ENCODE measurements around the gene TSR1. TPM values are rescaled to one million over a fixed set of nuclear protein-coding genes. Genes with fewer than 3 reads are reported as not detected.

Gene TSR1
- total and polyA plus RNA-seq, 9 of the 15 experiments (the other 6 are each of a cell fraction or from before 2014, with no cell fraction given), result 16.4 to 87.5 (median 55.2) TPM

DNA sequence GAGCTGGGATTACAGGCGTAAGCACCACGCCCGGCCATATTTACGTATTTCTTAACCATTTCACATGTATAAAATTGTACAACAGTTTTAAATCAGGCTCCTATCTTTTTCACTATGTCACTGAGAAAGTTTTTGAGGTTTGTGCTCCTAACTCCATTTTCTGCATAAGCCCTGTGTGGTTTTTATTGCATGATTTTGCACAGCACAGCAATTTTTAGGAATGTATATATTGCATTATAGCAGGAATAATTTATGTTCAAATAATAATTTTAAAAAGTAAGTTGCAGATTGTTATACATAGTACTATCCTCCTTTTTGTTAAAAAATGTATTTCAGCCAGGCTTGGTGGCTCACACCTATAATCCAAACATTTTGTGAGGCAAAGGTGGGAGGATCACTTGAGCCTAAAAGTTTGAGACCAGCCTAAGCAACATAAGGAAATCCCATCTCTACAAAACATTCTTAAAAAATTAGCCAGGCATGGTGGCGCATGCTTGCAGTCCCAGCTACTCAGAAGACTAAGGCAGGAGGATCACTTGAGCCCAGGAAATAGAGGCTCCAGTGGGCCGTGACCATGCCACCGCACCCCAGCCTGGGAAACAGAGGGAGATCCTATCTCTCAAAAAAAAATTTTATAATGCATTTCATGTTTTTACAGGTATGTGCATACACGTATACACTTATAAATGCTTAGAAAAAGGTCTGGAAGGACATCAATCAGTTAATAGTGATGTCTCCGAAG lies 58.7 kb downstream of the TSR1 start:
- WGBS (ENCODE audit: insufficient coverage, low coverage, missing lambda C conversion rate), result 100% methylated on average over 8 of the region's 9 CpGs

DNA sequence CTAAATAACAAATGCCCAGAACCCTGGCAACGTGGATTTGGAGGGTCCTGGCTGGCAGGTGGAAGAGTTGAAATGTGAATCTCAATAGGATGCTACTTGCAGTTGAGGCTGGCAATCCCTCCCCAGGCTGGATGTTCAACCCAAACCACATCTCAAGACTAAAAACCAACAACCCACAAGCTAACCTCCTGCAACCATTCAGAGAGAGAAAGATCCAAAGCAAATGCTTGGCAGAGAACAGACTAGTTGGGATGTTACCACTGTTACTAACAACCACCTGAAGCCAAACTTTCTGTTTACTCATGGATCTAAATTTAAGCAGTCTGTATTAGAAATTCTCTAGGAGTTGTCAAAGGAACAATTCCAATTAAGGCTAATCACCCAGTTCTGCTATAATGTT lies 60.5 kb downstream of the TSR1 start:
- ATAC-seq, result no peak
- H3K36me3 ChIP-seq (ENCODE audit: control insufficient read depth, insufficient read depth, low read length), result peaks cover 17% of the 10 kb centered on the region; the same call in 2 of the 3 replicates
- H4K20me1 ChIP-seq (replicated peaks; ENCODE audit: control insufficient read depth, insufficient read depth, low read length), result no peaks in the 10 kb centered on the region; the same call in 1 of the 2 replicates
- no peak overlapping the region for H3K9ac ChIP-seq (ENCODE audit: insufficient read depth in 1 of 2, low read depth in 2 of 2, low read length in 2 of 2)
- no peaks in the 10 kb centered on the region for H3K9me3 ChIP-seq (replicated peaks; ENCODE audit: control insufficient read depth, insufficient read depth, low read depth, low read length)
- no peaks in the 10 kb centered on the region for H3K9me1 ChIP-seq (ENCODE audit: control insufficient read depth, insufficient read depth, low read length)
- H3K4me1 ChIP-seq (replicated peaks in 1 of 2; ENCODE audit: control insufficient read depth in 2 of 2, insufficient read depth in 2 of 2, low read length in 2 of 2), result no peaks in the 10 kb centered on the region
- in situ Hi-C loops (cut with MboI), result no loop called here
- no peaks in the 10 kb centered on the region for H3K27me3 ChIP-seq (ENCODE audit: control insufficient read depth in 2 of 2, insufficient read depth in 2 of 2, low read length in 2 of 2)
- H3K79me2 ChIP-seq (ENCODE audit: control insufficient read depth, insufficient read depth, low read length), result no peaks in the 10 kb centered on the region
- H2AFZ ChIP-seq (ENCODE audit: low read depth, low read length), result no peak overlapping the region
- no peak overlapping the region for H3K27ac ChIP-seq (ENCODE audit: extremely low read depth, low read depth, low read length)
- no peak for DNase-seq (ENCODE audit: extremely low read depth in 1 of 4, low spot score in 3 of 4)
- H3K4me3 ChIP-seq, result no peak overlapping the region
- WGBS (ENCODE audit: insufficient coverage, low coverage, missing lambda C conversion rate), result 73% methylated on average over 1 of the region's 1 CpG
- intact Hi-C loops (cut with micrococcal nuclease), result no loop called here
- BruUV-seq (replicated peaks), result no TSS peak
- POLR2A ChIA-PET, result interaction anchor here (1.5 kb wide), 1 partner anchor 12 kb away, joined by 4 read pairs; no protein-coding TSS in a partner anchor
- H3K4me2 ChIP-seq (ENCODE audit: insufficient read depth, low read length), result no peak overlapping the region
- FAIRE-seq, result no peak
- CTCF ChIA-PET (ENCODE audit: low intra/inter-chr PET ratio), result no interaction called here
- no peak for TF ChIP-seq MED1 (CRISPR knock-in tag; IDR thresholded peaks at IDR 0.05; ENCODE audit: borderline replicate concordance)
- TF ChIP-seq ZNF224 (CRISPR knock-in tag; IDR thresholded peaks at IDR 0.05), result no peak
- TF ChIP-seq HDAC1 (IDR thresholded peaks at IDR 0.05), result no peak
- no peak for TF ChIP-seq MCM7 (IDR thresholded peaks at IDR 0.05)
- no peak for TF ChIP-seq ZNF140 (CRISPR knock-in tag; IDR thresholded peaks at IDR 0.05)
- TF ChIP-seq, protein P1, sequence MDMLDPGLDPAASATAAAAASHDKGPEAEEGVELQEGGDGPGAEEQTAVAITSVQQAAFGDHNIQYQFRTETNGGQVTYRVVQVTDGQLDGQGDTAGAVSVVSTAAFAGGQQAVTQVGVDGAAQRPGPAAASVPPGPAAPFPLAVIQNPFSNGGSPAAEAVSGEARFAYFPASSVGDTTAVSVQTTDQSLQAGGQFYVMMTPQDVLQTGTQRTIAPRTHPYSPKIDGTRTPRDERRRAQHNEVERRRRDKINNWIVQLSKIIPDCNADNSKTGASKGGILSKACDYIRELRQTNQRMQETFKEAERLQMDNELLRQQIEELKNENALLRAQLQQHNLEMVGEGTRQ (CRISPR knock-in tag; IDR thresholded peaks at IDR 0.05), result no peak
- TF ChIP-seq SIN3A (IDR thresholded peaks at IDR 0.05; ENCODE audit: borderline replicate concordance in 2 of 2, control insufficient read depth in 1 of 2, low read depth in 2 of 2, low read length in 2 of 2), result no peak
- TF ChIP-seq L3MBTL2 (IDR thresholded peaks at IDR 0.05), result no peak

More for the DNA sequence above, 58.7 kb downstream of the TSR1 start:
- POLR2A ChIA-PET, result interaction anchor here (1.1 to 1.5 kb wide), 2 partner anchors 9 to 14 kb away, joined by 3 to 4 read pairs; no protein-coding TSS in a partner anchor
- ATAC-seq (no peak), DNase-seq (ENCODE audit: extremely low read depth in 1 of 4, low spot score in 3 of 4) (no peak), FAIRE-seq (no peak)
- BruUV-seq (replicated peaks), result no TSS peak
- CTCF ChIA-PET (ENCODE audit: low intra/inter-chr PET ratio), result no interaction called here
- H2AFZ ChIP-seq (ENCODE audit: low read depth, low read length), result no peak overlapping the region
- no peak overlapping the region for H3K4me3 ChIP-seq
- H3K4me2 ChIP-seq (ENCODE audit: insufficient read depth, low read length), result no peak overlapping the region
- H3K9ac ChIP-seq (ENCODE audit: insufficient read depth in 1 of 2, low read depth in 2 of 2, low read length in 2 of 2), result no peak overlapping the region
- no peaks in the 10 kb centered on the region; the same call in 1 of the 2 replicates for H4K20me1 ChIP-seq (replicated peaks; ENCODE audit: control insufficient read depth, insufficient read depth, low read length)
- H3K36me3 ChIP-seq (ENCODE audit: control insufficient read depth, insufficient read depth, low read length), result peaks cover 31% of the 10 kb centered on the region; the same call in 2 of the 3 replicates
- H3K9me3 ChIP-seq (replicated peaks; ENCODE audit: control insufficient read depth, insufficient read depth, low read depth, low read length), result no peaks in the 10 kb centered on the region
- no peaks in the 10 kb centered on the region for H3K79me2 ChIP-seq (ENCODE audit: control insufficient read depth, insufficient read depth, low read length)
- intact Hi-C loops (cut with micrococcal nuclease) (no loop called here), in situ Hi-C loops (cut with MboI) (no loop called here)
- no peaks in the 10 kb centered on the region for H3K27me3 ChIP-seq (ENCODE audit: control insufficient read depth in 2 of 2, insufficient read depth in 2 of 2, low read length in 2 of 2)
- no peaks in the 10 kb centered on the region for H3K4me1 ChIP-seq (replicated peaks in 1 of 2; ENCODE audit: control insufficient read depth in 2 of 2, insufficient read depth in 2 of 2, low read length in 2 of 2)
- TF ChIP-seq MAFF (IDR thresholded peaks at IDR 0.05; ENCODE audit: low read length) (peak; percentile 26; the same call in 1 of the 2 replicates), MAFK (IDR thresholded peaks at IDR 0.05; ENCODE audit: low read length) (0 out of 2 replicates have a peak, but pooled peaks have one; percentile 12), CEBPB (tag; IDR thresholded peaks at IDR 0.05) (no peak)
- no peak overlapping the region for H3K27ac ChIP-seq (ENCODE audit: extremely low read depth, low read depth, low read length)
- H3K9me1 ChIP-seq (ENCODE audit: control insufficient read depth, insufficient read depth, low read length), result no peaks in the 10 kb centered on the region
